K562 (cell line): ENCODE measurements around the gene ALOXE3. TPM values are rescaled to one million over a fixed set of nuclear protein-coding genes. Genes with fewer than 3 reads are reported as not detected.

Experiments
- ATAC-seq: fragments of 200-7000 bp; cut with Tn5 transposase; 3 replicates; pipeline ENCODE4 v1.9.1; 2020; ENCODE audit warnings: moderate library complexity
- BruUV-seq: library from RNA; stranded (reverse); fragments of 400-500 nt; replicated peaks from 2 replicates; lab custom pipeline; 2021; lab: Mats Ljungman, UMichigan
- CTCF ChIA-PET: fragments of 300-600 bp; formaldehyde crosslinking; extraction: SDS; loops from one replicate; lab custom pipeline; 2021; ENCODE audit warnings: low intra/inter-chr PET ratio; lab: Yijun Ruan, JAX
- POLR2A ChIA-PET: fragments of 300-600, 350-650 bp; sonication (Branson Sonifier 250); formaldehyde crosslinking; extraction: SDS; loops from one replicate; lab custom pipeline; 2021; ENCODE audit warnings: antibody characterized with exemption, inconsistent platforms; lab: Yijun Ruan, JAX
- DNase-seq, 4 experiments: peaks; one replicate each; pipeline versions ENCODE4 v3.0.0 to v3.0.0-alpha.2; 2011 to 2018; ENCODE audit warnings: low spot score in 3 of 4, mixed read lengths in 3 of 4; ENCODE audit errors: extremely low read depth in 1 of 4
- FAIRE-seq: peaks from 2 replicates; lab custom pipeline; 2011; peaks lifted over from hg19 to GRCh38; lab: Jason Lieb, UNC
- H2AFZ ChIP-seq: 2 replicates; pipeline ENCODE4 v1.6.0; 2011; ENCODE audit warnings: low read depth, low read length, control low read depth, inconsistent platforms
- H3K27ac ChIP-seq: fragments of 200-600 bp; 3 replicates; pipeline ENCODE4 v1.8.0; 2011; ENCODE audit warnings: low read depth, mild to moderate bottlenecking, control low read depth, inconsistent platforms, low read length, moderate library complexity, mixed read lengths; ENCODE audit errors: extremely low read depth
- H3K27me3 ChIP-seq, 2 experiments: fragments of 300-600 bp in 1 of 2; 2 replicates in 1 of 2; 3 replicates in 1 of 2; pipeline versions ENCODE4 v1.6.0 to v1.8.0; 2011; ENCODE audit warnings: inconsistent platforms in 2 of 2, low read length in 2 of 2, mild to moderate bottlenecking in 1 of 2, mixed read lengths in 1 of 2, moderate library complexity in 1 of 2; ENCODE audit not compliant: control insufficient read depth in 2 of 2, insufficient read depth in 2 of 2
- H3K36me3 ChIP-seq: fragments of 300-600 bp; 3 replicates; pipeline ENCODE4 v1.8.0; 2011; ENCODE audit warnings: mild to moderate bottlenecking, low read length, inconsistent platforms; ENCODE audit not compliant: control insufficient read depth, insufficient read depth
- H3K4me1 ChIP-seq, 2 experiments: fragments of 200-600 bp in 1 of 2; replicated peaks in 1 of 2; 2 replicates in 1 of 2; 3 replicates in 1 of 2; pipeline versions ENCODE4 v1.5.1 to v1.8.0; 2011; ENCODE audit warnings: inconsistent platforms in 2 of 2, low read length in 2 of 2, mild to moderate bottlenecking in 1 of 2, mixed read lengths in 1 of 2, moderate library complexity in 1 of 2; ENCODE audit not compliant: control insufficient read depth in 2 of 2, insufficient read depth in 2 of 2
- H3K4me2 ChIP-seq: 2 replicates; pipeline ENCODE4 v1.6.1; 2011; ENCODE audit warnings: low read length, control low read depth, inconsistent platforms, mixed read lengths; ENCODE audit not compliant: insufficient read depth
- H3K4me3 ChIP-seq: fragments of 200-600 bp; sonication (generic), shearing (Covaris generic); 2 replicates; pipeline ENCODE4 v1.5.1; 2016; ENCODE audit warnings: control low read depth, inconsistent platforms
- H3K79me2 ChIP-seq: fragments of 200-600 bp; 3 replicates; pipeline ENCODE4 v1.8.0; 2011; ENCODE audit warnings: low read length, inconsistent platforms; ENCODE audit not compliant: control insufficient read depth, insufficient read depth
- H3K9ac ChIP-seq, 2 experiments: 2 replicates each; pipeline versions ENCODE4 v1.6.0 to v1.6.1; 2011; ENCODE audit warnings: low read depth in 2 of 2, low read length in 2 of 2, control low read depth in 1 of 2, inconsistent platforms in 1 of 2, mild to moderate bottlenecking in 1 of 2, mixed read lengths in 1 of 2; ENCODE audit not compliant: insufficient read depth in 1 of 2
- H3K9me1 ChIP-seq: one replicate; pipeline ENCODE4 v1.6.0; 2011; ENCODE audit warnings: inconsistent platforms, mild to moderate bottlenecking, low read length, moderate library complexity; ENCODE audit not compliant: control insufficient read depth, insufficient read depth
- H3K9me3 ChIP-seq: replicated peaks from 2 replicates; pipeline ENCODE4 v1.5.1; 2011; ENCODE audit warnings: low read depth, low read length, inconsistent platforms; ENCODE audit not compliant: control insufficient read depth, insufficient read depth
- H4K20me1 ChIP-seq: replicated peaks from 2 replicates; pipeline ENCODE4 v1.6.1; 2011; ENCODE audit warnings: low read length, inconsistent platforms, mixed read lengths; ENCODE audit not compliant: control insufficient read depth, insufficient read depth
- CHD4 ChIP-seq: fragments of 200-600 bp; sonication (generic); IDR thresholded peaks from 3 replicates; pipeline ENCODE4 v1.6.1; 2012; ENCODE audit warnings: low read depth, mild to moderate bottlenecking, mixed read lengths, low read length, inconsistent platforms; ENCODE audit not compliant: insufficient read depth, insufficient replicate concordance, poor library complexity, severe bottlenecking
- CREB1 ChIP-seq, 2 experiments: sonication (generic) in 1 of 2; formaldehyde crosslinking in 1 of 2; IDR thresholded peaks; 2 replicates each; pipeline versions ENCODE4 v1.6.1 to v1.8.0; 2012 to 2022; ENCODE audit warnings: inconsistent platforms in 1 of 2, mild to moderate bottlenecking in 1 of 2, missing genetic modification reagents in 1 of 2, moderate library complexity in 1 of 2
- EP400 ChIP-seq: fragments of 450-650 bp; IDR thresholded peaks from 2 replicates; pipeline ENCODE4 v1.6.1; 2017; ENCODE audit warnings: antibody characterized with exemption, mild to moderate bottlenecking, moderate library complexity
- FOXA1 ChIP-seq: fragments of 450-650 bp; IDR thresholded peaks from 2 replicates; pipeline ENCODE4 v1.6.1; 2016; ENCODE audit warnings: mild to moderate bottlenecking, borderline replicate concordance
- HLTF ChIP-seq: fragments of 450-650 bp; IDR thresholded peaks from 2 replicates; pipeline ENCODE4 v1.6.1; 2016
- KLF6 ChIP-seq: fragments of 250-450 bp; sonication (Bioruptor Pico); IDR thresholded peaks from 2 replicates; pipeline ENCODE4 v1.4.0; 2020; ENCODE audit warnings: mild to moderate bottlenecking, moderate library complexity, borderline replicate concordance
- MTA3 ChIP-seq: fragments of 450-650 bp; formaldehyde crosslinking; IDR thresholded peaks from 2 replicates; pipeline ENCODE4 v1.6.1; 2017; ENCODE audit warnings: mild to moderate bottlenecking, borderline replicate concordance
- PHF8 ChIP-seq: fragments of 200-600 bp; sonication (generic); IDR thresholded peaks from 2 replicates; pipeline ENCODE4 v1.6.1; 2012; ENCODE audit warnings: mixed run types, mild to moderate bottlenecking, inconsistent platforms, low read length, moderate library complexity, borderline replicate concordance
- TSC22D4 ChIP-seq: fragments of 450-650 bp; IDR thresholded peaks from 2 replicates; pipeline ENCODE4 v1.6.1; 2016; ENCODE audit warnings: missing genetic modification characterization, missing biosample characterization, control low read depth
- ZNF668 ChIP-seq: fragments of 250-450 bp; sonication (Bioruptor Pico); IDR thresholded peaks from 2 replicates; pipeline ENCODE4 v1.8.0; 2022; ENCODE audit warnings: mild to moderate bottlenecking, inconsistent platforms
- WGBS: fragments of 100-300 bp; shearing (Covaris generic); methylation state at CpG from one replicate; pipeline ENCODE4 v1.1.6; 2016; ENCODE audit warnings: low coverage, mixed read lengths; ENCODE audit not compliant: insufficient coverage; ENCODE audit errors: missing lambda C conversion rate; 5-methylcytosine and 5-hydroxymethylcytosine counted together
- in situ Hi-C: fragments of 300-500 bp; cut with MboI; formaldehyde crosslinking; loops from 4 replicates; pipeline ENCODE4 v1.15.0; 2018; ENCODE audit warnings: inconsistent platforms, mixed read lengths
- intact Hi-C: fragments of 100-400 bp; cut with micrococcal nuclease; formaldehyde crosslinking; loops from 2 replicates; pipeline ENCODE4 v1.14.2; 2022
- polyA plus RNA-seq, 8 experiments: library from polyadenylated mRNA; depleted of rRNA in 4 of 8; stranded (reverse) in 5 of 8; unstranded in 3 of 8; fragments of >200 nt; fragmentation: Nextera tagmentation in 2 of 8; fragmentation: Illumina TruSeq in 1 of 8; extraction: Ambion mirVana in 2 of 8; extraction: Trizol in 1 of 8; gene quantifications; 2 replicates each; pipeline versions ENCODE4 v1.2.1 to v1.2.3, GENCODE V29; 2011 to 2014; ENCODE audit warnings: inconsistent platforms in 1 of 8, missing spikeins in 1 of 8
- total RNA-seq, 7 experiments: library from RNA; depleted of rRNA in 6 of 7; stranded (reverse); fragments of >200 nt in 6 of 7; fragmentation: Illumina TruSeq in 2 of 7; extraction: Trizol in 2 of 7; gene quantifications; 2 replicates each; pipeline versions ENCODE4 v1.2.1 to v1.2.3, GENCODE V29; 2011 to 2021; ENCODE audit warnings: low replicate concordance in 1 of 7
- TF ChIP-seq, protein P1 (sequence below): IDR thresholded peaks from 3 replicates; pipeline ENCODE4 v1.6.1; 2011; ENCODE audit warnings: borderline replicate concordance, mild to moderate bottlenecking; ENCODE audit not compliant: insufficient read length, insufficient read depth
- TF ChIP-seq, protein P2 (sequence below): sonication (generic); formaldehyde crosslinking; IDR thresholded peaks from 2 replicates; pipeline ENCODE4 v1.8.0; 2023; ENCODE audit warnings: missing genetic modification reagents, mild to moderate bottlenecking, borderline replicate concordance
- TF ChIP-seq, protein P3 (sequence below): IDR thresholded peaks from 2 replicates; pipeline ENCODE4 v1.6.1; 2011; ENCODE audit not compliant: insufficient read length; ENCODE audit errors: extremely low read depth

Gene ALOXE3
- total and polyA plus RNA-seq, 9 of the 15 experiments (the other 6 are each of a cell fraction or from before 2014, with no cell fraction given), result 0.04 TPM; not detected in 8

DNA sequence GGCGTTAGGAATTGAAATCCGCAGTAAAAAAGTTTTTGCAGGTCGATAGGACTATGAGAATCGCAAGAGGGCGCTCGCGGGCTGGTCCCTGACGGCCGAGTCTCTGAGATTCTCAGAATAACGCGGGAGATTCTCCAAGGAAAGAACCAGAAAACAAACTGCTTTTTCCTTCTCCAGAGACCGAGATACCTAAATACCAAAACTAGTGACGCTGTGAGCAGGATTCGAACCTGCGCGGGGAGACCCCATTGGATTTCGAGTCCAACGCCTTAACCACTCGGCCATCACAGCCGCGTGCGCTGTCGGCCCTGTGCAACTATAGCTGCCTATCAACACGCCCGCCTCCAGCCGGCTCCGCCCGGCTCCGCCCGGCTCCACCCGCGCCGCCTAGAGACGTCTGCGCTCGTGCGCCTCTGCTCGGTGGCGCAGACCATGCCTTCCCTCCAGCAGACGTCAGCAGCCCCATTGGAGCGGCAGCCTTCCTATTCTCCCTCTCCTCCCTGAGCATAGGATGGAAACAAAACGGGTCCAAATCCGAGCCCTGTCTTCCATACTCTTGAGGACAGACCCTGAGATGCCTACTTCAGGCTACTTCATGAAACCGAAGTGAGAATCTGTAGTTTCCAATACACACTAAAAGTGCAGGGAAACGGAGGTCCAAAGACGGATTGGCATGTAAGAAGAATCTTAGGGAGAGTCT lies 20.5 kb upstream of the ALOXE3 start:
- peak overlapping the region; percentile 92 for H3K4me2 ChIP-seq
- ATAC-seq (peak; percentile 95), DNase-seq (peak; percentile 73 to 94 (median 77)), FAIRE-seq (peak; percentile 97)
- H3K79me2 ChIP-seq, result no peaks in the 10 kb centered on the region
- 0 out of 2 replicates have a peak, but pooled peaks cover 2% of the 10 kb centered on the region for H4K20me1 ChIP-seq
- peak overlapping the region; percentile 59 for H3K4me3 ChIP-seq
- no peaks in the 10 kb centered on the region for H3K9me1 ChIP-seq
- H3K4me1 ChIP-seq, result peaks cover 6 to 28% of the 10 kb centered on the region in 2 experiments; a peak in 4 of 5 replicates
- WGBS, result under 1% methylated on average over 26 of the region's 46 CpGs
- intact Hi-C loops (loop anchor here (1.0 to 5.0 kb wide), 6 partner anchors 17 to 163 kb away; no protein-coding TSS in a partner anchor), in situ Hi-C loops (no loop called here)
- peaks cover 33% of the 10 kb centered on the region; the same call in 1 of the 3 replicates for H3K36me3 ChIP-seq
- H3K27ac ChIP-seq, result peak overlapping the region; percentile 95
- CTCF ChIA-PET, result interaction anchor here (0.6 to 1.4 kb wide), 4 partner anchors 18 to 98 kb away, joined by 3 to 4 read pairs (median 4); no protein-coding TSS in a partner anchor
- H3K9me3 ChIP-seq, result no peaks in the 10 kb centered on the region
- peak overlapping the region; percentile 90 for H2AFZ ChIP-seq
- no TSS peak for BruUV-seq
- peak overlapping the region; percentile 43 to 86 for H3K9ac ChIP-seq
- H3K27me3 ChIP-seq, result no peaks in the 10 kb centered on the region
- POLR2A ChIA-PET, result interaction anchor here (0.6 to 3.3 kb wide), 9 partner anchors 9 to 82 kb away, joined by 3 to 19 read pairs (median 4); partner anchors contain the start of gene AURKB
- TF ChIP-seq EP400 (peak; percentile 89), CHD4 (no peak), MTA3 (0 out of 2 replicates have a peak, but pooled peaks have one; percentile 23), CREB1 (IDR thresholded peaks at IDR 0.05) (peak; percentile 83), CREB1 (CRISPR knock-in tag; IDR thresholded peaks at IDR 0.05) (peak; percentile 87; the same call in 1 of the 2 replicates), FOXA1 (no peak), PHF8 (peak; percentile 64; the same call in 1 of the 2 replicates), HLTF (no peak), KLF6 (CRISPR knock-in tag) (no peak), ZNF668 (CRISPR knock-in tag) (no peak), TSC22D4 (tag) (no peak)
- TF ChIP-seq, protein P1, sequence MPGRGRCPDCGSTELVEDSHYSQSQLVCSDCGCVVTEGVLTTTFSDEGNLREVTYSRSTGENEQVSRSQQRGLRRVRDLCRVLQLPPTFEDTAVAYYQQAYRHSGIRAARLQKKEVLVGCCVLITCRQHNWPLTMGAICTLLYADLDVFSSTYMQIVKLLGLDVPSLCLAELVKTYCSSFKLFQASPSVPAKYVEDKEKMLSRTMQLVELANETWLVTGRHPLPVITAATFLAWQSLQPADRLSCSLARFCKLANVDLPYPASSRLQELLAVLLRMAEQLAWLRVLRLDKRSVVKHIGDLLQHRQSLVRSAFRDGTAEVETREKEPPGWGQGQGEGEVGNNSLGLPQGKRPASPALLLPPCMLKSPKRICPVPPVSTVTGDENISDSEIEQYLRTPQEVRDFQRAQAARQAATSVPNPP, result no peak
- TF ChIP-seq, protein P2, sequence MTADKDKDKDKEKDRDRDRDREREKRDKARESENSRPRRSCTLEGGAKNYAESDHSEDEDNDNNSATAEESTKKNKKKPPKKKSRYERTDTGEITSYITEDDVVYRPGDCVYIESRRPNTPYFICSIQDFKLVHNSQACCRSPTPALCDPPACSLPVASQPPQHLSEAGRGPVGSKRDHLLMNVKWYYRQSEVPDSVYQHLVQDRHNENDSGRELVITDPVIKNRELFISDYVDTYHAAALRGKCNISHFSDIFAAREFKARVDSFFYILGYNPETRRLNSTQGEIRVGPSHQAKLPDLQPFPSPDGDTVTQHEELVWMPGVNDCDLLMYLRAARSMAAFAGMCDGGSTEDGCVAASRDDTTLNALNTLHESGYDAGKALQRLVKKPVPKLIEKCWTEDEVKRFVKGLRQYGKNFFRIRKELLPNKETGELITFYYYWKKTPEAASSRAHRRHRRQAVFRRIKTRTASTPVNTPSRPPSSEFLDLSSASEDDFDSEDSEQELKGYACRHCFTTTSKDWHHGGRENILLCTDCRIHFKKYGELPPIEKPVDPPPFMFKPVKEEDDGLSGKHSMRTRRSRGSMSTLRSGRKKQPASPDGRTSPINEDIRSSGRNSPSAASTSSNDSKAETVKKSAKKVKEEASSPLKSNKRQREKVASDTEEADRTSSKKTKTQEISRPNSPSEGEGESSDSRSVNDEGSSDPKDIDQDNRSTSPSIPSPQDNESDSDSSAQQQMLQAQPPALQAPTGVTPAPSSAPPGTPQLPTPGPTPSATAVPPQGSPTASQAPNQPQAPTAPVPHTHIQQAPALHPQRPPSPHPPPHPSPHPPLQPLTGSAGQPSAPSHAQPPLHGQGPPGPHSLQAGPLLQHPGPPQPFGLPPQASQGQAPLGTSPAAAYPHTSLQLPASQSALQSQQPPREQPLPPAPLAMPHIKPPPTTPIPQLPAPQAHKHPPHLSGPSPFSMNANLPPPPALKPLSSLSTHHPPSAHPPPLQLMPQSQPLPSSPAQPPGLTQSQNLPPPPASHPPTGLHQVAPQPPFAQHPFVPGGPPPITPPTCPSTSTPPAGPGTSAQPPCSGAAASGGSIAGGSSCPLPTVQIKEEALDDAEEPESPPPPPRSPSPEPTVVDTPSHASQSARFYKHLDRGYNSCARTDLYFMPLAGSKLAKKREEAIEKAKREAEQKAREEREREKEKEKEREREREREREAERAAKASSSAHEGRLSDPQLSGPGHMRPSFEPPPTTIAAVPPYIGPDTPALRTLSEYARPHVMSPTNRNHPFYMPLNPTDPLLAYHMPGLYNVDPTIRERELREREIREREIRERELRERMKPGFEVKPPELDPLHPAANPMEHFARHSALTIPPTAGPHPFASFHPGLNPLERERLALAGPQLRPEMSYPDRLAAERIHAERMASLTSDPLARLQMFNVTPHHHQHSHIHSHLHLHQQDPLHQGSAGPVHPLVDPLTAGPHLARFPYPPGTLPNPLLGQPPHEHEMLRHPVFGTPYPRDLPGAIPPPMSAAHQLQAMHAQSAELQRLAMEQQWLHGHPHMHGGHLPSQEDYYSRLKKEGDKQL, result no peak
- TF ChIP-seq, protein P3, sequence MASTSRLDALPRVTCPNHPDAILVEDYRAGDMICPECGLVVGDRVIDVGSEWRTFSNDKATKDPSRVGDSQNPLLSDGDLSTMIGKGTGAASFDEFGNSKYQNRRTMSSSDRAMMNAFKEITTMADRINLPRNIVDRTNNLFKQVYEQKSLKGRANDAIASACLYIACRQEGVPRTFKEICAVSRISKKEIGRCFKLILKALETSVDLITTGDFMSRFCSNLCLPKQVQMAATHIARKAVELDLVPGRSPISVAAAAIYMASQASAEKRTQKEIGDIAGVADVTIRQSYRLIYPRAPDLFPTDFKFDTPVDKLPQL, result no peak
